HG03175 (cell line): ENCODE data around the gene GABRR2.
"Not testable (repeated sequence)": the region's sequence is repeated elsewhere in the genome, so short reads cannot be mapped to it uniquely, and the experiment has no call there.

Experiments
- ATAC-seq: cut with Tn5 transposase; IDR thresholded peaks from one replicate; pipeline ENCODE4 v1.9.1; 2021; ENCODE audit warnings: mild to moderate bottlenecking, moderate library complexity; ENCODE audit not compliant: unreplicated experiment

Gene GABRR2

DNA sequence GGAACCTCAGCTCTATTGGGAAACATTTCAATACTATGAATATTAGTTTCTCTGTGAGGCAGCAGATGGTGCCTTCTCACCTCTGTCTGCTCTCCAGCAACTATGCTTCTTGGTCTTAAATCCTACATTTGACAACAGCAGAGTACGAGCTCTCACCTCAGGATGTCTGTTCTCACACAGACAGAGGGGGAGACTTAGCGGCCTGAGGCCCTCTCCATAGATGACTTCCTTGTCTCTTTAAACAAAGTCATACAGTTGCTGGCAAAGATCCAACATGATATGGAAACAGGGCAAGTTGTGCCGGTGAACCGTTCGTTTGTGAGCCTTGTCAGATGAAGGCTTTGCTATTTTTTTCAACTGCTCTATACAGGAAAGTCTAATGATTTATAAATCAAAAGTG lies 54.3 kb downstream of the GABRR2 start:
- ATAC-seq = no peak

- ATAC-seq = no peak
Observed at GRCh38 chr6:89260310-89260709, 54.8 kb downstream of the GABRR2 start.

GRCh38 chr6:89258912-89259311 lies 56.2 kb downstream of the GABRR2 start:
- ATAC-seq = no peak

- no peak for ATAC-seq
Observed at GRCh38 chr6:89257781-89258180, 57.3 kb downstream of the GABRR2 start.

DNA sequence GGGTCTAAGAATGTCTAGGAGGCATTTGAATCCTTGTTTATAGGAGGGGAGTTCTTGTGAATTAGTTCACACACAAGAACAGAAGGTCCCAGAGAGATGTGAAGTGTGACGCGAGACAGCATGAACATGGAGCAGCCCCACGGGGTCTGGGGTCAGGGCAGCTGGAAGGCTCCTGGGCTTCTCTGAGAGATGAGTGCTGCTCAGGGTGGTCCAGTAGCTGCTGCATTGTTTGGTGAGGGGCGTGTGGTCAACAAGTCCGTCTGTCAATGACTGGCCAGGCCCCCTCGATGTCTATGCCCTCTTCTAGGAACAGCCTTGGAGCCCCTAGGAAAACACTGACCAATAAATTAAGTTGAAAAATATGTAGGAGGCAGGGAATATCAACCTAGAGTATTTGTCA lies 57.8 kb downstream of the GABRR2 start:
- no peak for ATAC-seq

DNA sequence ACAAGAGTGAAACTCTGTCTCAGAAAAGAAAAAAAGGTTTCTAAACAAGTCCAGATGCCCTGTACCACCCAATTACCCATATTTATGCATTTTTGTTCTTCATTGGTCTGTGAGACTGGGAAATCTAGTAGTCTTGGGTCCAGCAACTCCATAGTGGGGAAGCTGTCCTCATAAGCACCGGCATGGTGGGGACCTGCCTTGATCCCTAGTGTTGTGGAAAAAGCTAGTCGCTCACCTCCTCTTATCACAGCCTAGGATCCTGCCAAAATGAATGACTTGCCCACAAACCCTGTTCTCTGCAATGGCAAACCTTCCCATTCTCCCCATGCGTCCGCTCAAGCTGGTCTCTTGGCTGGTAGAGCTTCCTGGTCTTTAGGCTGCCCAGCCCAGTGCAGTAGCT lies 59.7 kb downstream of the GABRR2 start:
- ATAC-seq = no peak

- no peak for ATAC-seq
Observed at GRCh38 chr6:89254569-89254968, 60.5 kb downstream of the GABRR2 start.

DNA sequence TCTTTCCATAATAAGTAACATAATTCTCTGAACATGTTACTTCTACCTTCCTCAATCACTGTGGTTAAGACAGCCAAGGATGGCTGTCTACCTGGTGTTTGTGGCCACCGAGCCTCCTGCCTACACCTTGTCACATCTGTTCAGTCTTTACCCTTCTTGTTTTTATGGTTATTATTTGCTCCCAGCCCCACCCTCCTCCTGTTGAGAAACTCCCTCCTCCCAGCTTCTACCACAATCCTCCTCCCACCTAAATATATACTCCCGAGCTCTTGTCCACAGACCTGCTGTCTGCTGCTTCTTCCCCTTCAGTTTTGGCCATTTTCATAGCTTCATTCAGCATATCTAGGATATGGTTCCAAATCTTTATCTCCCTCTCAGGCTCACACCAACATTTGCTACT lies 62.2 kb downstream of the GABRR2 start:
- ATAC-seq = no peak

DNA sequence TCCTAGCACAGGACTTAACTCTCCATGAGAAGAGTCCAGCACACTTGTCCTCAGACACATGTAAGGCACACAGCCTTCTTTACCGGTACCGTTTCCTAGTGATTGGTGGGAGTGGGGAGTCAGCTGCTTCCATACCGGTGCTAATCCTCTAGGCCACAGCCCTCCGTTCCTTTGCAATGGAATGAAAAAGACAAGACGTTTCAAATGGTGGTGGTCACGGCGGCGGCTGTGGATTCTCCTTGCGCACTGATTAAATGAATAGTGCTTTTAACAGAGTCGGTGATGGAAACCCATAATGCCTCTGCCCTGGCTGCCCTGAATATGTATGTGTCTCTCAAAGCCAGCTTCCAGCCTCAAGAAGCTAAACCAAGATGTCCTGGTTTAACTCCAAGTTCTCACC lies 63.1 kb downstream of the GABRR2 start:
- ATAC-seq = no peak

DNA sequence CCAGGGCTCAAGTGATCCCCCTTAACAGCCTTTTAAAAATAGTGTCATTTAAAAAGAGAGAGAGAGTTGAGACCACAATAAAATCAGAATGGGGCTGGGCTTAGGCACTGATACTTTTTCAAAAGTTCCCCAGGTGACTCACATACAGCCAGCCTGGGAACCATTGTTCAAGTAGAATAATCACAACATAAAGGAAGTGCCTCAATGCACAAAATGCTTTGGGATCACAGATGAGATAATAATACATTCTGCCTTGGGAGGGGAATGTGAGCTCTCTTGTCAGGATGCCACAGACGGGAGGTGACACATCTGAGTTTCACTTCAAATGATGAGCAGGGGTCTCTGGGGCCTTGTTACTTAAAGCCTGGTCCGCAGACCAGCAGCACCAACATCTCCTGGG lies 63.9 kb downstream of the GABRR2 start:
- no peak for ATAC-seq

DNA sequence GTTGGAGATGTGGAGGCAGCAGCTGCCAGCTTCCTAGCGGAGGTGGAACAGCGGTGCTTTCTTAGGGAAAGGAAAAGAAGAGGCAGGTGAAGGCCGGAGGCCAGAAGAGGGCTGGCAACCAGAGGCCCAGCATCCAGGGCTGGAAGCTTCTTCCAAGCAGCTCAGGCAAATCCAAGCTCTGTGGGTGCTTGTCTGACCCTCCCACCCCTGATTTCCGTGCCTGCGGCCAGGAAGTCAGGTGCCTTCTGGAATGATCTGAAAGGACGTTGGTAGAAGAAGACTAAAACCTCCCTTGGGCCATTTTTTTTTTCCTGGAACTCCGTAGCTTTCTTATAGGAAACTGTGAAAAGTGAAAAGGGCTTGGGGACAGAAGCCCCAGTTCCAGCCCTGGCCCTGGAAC lies 64.9 kb downstream of the GABRR2 start:
- ATAC-seq = no peak

GRCh38 chr6:89244241-89244985 lies 70.7 kb downstream of the GABRR2 start:
- ATAC-seq = no peak

DNA sequence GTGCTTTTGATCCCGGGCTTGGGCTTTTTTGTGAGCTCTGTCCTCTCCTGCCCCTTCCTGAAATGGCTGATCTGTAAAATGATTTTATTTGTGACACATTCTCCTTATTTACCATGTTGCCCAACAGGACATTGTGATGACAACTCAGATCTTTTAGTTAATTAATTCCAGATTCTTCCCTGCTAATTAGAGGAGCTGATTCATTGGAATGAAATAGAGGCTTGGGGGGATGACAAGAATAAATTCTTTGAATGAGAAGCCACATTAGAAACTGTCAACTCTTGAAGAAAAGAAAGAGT lies 71.8 kb downstream of the GABRR2 start:
- no peak for ATAC-seq

- no peak for ATAC-seq
Observed at GRCh38 chr6:89242574-89243330, 72.3 kb downstream of the GABRR2 start.

DNA sequence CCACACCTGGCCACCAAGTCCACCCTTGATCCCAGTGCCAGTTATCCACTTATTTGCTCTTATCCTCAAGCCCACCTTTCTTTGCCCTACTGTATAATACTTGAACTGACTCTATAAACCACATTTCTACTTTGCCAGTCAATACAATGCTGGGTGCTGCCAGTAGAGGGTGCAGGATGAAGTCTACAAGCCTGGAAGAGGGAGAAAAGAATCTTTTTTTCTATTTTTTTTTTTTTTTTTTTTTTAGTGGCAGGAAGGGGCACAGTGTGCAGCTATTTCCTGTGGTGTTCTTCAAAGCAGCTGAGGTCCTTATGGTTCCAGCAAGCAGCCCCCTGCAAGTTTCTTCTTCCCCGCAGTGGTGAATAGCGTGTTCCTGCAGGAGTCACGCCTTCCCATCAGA lies 75.8 kb downstream of the GABRR2 start:
- ATAC-seq = no peak

DNA sequence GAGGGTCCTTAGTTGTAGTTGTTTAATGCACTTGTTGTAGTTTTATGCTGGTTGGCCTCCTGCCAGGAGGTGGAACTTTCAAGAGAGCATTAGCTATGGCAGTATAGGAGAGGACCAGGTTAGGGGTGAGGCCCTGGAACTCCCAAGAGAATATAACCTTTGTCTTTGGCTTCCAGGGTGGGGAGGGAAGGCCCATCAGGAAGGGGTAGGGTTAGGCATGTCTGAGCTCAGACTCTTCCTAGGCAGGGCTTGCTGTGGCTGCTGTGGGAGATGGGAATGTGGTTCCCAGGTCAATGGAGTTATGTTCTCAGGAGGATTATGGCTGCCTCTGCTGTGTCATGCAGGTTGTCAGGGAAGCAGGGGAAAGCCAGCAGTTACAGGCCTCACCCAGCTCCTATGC lies 77.9 kb downstream of the GABRR2 start:
- ATAC-seq = no peak

DNA sequence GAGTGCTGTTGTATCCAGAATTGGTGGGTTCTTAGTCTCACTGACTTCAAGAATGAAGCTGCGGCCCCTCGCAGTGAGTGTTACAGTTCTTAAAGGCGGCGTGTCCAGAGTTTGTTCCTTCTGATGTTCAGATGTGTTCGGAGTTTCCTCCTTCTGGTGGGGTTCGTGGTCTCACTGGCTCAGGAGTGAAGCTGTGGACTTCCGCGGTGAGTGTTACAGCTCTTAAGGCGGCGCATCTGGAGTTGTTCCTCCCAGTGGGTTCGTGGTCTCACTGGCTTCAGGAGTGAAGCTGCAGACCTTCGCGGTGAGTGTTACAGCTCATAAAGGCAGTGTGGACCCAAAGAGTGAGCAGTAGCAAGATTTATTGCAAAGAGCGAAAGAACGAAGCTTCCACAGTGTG lies 81.5 kb downstream of the GABRR2 start:
- not testable (repeated sequence) for ATAC-seq

- no peak for ATAC-seq
Observed at GRCh38 chr6:89222712-89223039, 92.4 kb downstream of the GABRR2 start.

DNA sequence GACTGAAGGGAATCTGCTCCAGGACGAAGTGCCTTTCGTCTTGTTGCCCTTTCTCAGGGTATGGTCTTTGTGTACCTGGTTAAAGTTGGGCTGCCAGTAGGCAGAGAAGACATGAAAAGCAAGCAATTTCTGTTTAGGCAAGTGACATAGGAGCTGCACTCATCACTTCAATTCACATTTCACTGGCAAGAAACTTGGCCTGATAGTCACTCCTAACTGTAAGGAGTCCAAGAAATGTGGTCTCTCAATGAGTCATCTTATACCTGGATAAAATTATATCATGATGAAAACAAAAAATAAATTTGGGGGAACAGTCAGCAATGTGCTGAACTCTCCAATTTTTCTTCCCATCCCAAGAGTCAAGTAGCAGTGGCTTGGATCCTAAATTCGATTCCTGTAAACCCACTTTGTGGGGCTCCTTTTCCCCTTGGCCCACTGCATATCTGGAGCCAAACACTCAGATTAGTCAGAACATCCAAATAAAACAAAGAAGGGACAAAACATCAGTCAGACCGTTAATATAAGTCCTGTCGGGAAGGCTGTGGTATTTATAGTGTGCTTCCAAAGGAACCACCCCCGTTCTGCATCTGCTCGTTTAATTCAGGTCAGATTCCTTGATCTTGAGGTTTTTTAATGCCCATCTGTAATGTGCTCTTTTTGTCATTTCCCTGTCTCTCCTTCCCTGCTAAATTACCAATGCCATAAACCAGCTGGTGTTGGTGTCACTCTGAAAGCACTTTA lies 93.0 kb downstream of the GABRR2 start:
- no peak for ATAC-seq

DNA sequence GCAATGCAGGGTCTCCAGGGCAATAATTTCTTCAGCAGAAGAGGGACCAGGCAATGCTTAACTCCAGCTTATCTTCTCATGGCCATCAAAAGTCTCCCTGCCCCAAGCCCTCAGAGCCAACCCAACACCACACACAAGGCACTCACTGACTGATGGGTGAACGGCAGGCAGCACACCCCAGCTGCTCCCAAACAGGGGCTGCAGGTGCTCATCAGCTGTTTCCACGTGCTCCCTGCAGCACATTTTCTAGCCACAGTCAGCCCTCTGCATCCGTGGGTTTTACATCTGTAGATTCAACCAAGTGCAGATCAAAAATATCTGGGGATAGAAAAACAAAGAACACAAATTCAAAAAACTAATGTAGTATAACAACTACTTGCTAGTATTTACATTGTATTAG lies 94.0 kb downstream of the GABRR2 start:
- no peak for ATAC-seq

- ATAC-seq = no peak
Observed at GRCh38 chr6:89217299-89217910, 97.7 kb downstream of the GABRR2 start, which contains the start of gene GABRR1. Gene GABRR1, minus strand, starts transcription at chr6:89217358. Its CDS starts 36 bp downstream, at chr6:89217322.

DNA sequence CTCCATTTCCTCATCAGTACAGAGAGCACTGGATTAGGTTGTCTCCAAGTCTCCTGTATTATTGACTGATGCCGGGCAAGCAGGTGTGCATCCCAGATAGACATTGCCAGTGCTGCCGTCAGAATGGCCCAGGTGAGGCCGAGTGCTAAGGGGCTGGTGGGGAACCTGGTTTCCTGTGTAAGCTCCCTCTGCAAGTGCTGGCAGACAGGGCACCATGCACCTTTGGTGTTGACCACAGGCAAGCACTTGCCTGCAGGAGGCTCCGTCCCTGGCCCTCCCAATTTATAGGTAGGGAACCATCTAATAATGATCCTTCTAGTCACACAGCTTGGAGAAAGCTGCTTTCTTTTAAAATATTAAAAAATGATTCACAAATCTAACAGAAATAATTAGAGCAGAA lies 98.7 kb downstream of the GABRR2 start:
- ATAC-seq = no peak
